Left ventricle myocardium inferior (tissue), 1 donor: ENCODE measurements around the gene ITPR1. TPM values are rescaled to one million over a fixed set of nuclear protein-coding genes. Genes with fewer than 3 reads are reported as not detected.

ENCODE experiments used
- DNase-seq: peaks from one replicate; pipeline ENCODE4 v3.0.0-alpha.2; 2020
- H3K27ac ChIP-seq: fragments of 200-600 bp; replicated peaks from 2 replicates; pipeline ENCODE4 v1.8.0; 2021
- H3K27me3 ChIP-seq: fragments of 200-600 bp; 2 replicates; pipeline ENCODE4 v1.8.0; 2021; ENCODE audit warnings: low read depth
- H3K36me3 ChIP-seq: fragments of 200-600 bp; 2 replicates; pipeline ENCODE4 v1.8.0; 2021
- H3K4me1 ChIP-seq: fragments of 200-600 bp; 2 replicates; pipeline ENCODE4 v1.8.0; 2021
- H3K4me3 ChIP-seq: fragments of 200-600 bp; 2 replicates; pipeline ENCODE4 v1.8.0; 2021; ENCODE audit warnings: mild to moderate bottlenecking, moderate library complexity
- H3K9me3 ChIP-seq: fragments of 200-600 bp; replicated peaks from 2 replicates; pipeline ENCODE4 v1.8.0; 2021
- CTCF ChIP-seq: fragments of 200-600 bp; IDR thresholded peaks from 2 replicates; pipeline ENCODE4 v1.8.0; 2021; ENCODE audit warnings: antibody characterized with exemption, mild to moderate bottlenecking, borderline replicate concordance
- intact Hi-C: fragments of 100-400 bp; cut with micrococcal nuclease; formaldehyde crosslinking; loops from one replicate; pipeline ENCODE4 v1.11.0; 2022
- total RNA-seq: library from RNA; stranded (reverse); fragmentation: NEBNext Ultra II Directional; extraction: Animal tissue kit (Norgen Biotek cat#: 25700); gene quantifications from one replicate; pipeline ENCODE4 v1.2.1, GENCODE V29; 2021
- donor health status: DM: no; HTN: yes; CAD: no; lungs with severe emphysema.

ITPR1 gene
- total RNA-seq, 1 donor from 2014 or later: 29.0 TPM

- peaks cover 86% of the 10 kb centered on the region for H3K4me1 ChIP-seq
- no peak for DNase-seq
- intact Hi-C loops: no loop called here
- peak overlapping the region; percentile 40 for H3K27ac ChIP-seq
- no peaks in the 10 kb centered on the region for H3K36me3 ChIP-seq
- no peak for TF ChIP-seq CTCF
- no peak overlapping the region for H3K4me3 ChIP-seq
- H3K27me3 ChIP-seq: no peaks in the 10 kb centered on the region
- H3K9me3 ChIP-seq: no peaks in the 10 kb centered on the region
Measured at GRCh38 chr3:4517093-4517492, 23.9 kb downstream of the ITPR1 start.

- TF ChIP-seq CTCF: no peak
- no peaks in the 10 kb centered on the region for H3K27me3 ChIP-seq
- H3K4me3 ChIP-seq: no peak overlapping the region
- H3K4me1 ChIP-seq: peaks cover 84% of the 10 kb centered on the region
- DNase-seq: no peak
- H3K9me3 ChIP-seq: no peaks in the 10 kb centered on the region
- H3K36me3 ChIP-seq: no peaks in the 10 kb centered on the region
- peak overlapping the region; percentile 40 for H3K27ac ChIP-seq
- intact Hi-C loops: no loop called here
Measured at GRCh38 chr3:4517643-4518311, 24.6 kb downstream of the ITPR1 start.

DNA sequence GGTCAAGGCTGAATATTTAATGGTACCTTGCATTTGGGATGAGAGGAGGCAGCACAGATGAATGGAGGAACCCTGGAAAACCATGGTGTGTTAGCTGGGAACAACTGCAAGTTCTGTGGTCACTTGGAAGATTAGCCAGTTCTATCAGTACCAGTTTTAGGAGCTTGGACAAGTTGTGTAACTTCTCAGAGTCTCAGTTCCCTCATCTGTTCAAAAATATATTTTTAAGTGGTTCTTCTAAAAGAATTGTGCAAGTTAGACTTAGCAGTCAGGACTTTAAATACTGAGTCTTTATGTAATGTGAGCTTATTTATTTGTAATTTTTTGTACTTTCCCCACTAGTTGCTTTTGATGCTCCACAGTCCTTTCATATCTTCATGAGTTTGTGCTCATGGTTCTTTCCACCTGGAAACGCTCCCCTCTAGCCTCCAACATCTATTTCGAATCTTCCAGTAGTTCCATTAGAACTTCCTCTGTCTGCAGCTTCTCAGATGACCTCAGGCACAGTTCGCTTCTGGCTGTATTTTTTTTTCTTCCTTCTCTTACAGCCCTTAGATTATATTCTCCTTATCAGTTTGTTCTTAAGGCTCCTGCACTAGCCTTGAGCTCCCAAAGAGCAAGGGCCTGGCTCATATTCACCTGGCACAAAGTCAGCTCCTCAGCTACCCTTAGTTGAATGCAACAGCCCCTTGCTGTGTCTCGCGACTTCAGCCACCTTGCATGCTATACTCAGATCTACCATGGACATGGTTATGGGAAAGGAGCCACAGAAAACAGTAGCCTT, 27.1 kb downstream of the ITPR1 start:
- Histone ChIP-seq H3K27ac (peak overlapping the region; percentile 46), H3K36me3 (no peaks in the 10 kb centered on the region), H3K27me3 (no peaks in the 10 kb centered on the region), H3K9me3 (no peaks in the 10 kb centered on the region), H3K4me1 (peaks cover 84% of the 10 kb centered on the region), H3K4me3 (no peak overlapping the region)
- no peak for DNase-seq
- intact Hi-C loops: no loop called here
- no peak for TF ChIP-seq CTCF

GRCh38 chr3:4522947-4523346, 29.8 kb downstream of the ITPR1 start:
- DNase-seq: no peak
- H3K27ac ChIP-seq: peak overlapping the region; percentile 57
- no peaks in the 10 kb centered on the region for H3K27me3 ChIP-seq
- intact Hi-C loops: no loop called here
- H3K4me3 ChIP-seq: no peak overlapping the region
- no peaks in the 10 kb centered on the region for H3K9me3 ChIP-seq
- no peak for TF ChIP-seq CTCF
- no peaks in the 10 kb centered on the region for H3K36me3 ChIP-seq
- H3K4me1 ChIP-seq: peaks cover 69% of the 10 kb centered on the region

DNA sequence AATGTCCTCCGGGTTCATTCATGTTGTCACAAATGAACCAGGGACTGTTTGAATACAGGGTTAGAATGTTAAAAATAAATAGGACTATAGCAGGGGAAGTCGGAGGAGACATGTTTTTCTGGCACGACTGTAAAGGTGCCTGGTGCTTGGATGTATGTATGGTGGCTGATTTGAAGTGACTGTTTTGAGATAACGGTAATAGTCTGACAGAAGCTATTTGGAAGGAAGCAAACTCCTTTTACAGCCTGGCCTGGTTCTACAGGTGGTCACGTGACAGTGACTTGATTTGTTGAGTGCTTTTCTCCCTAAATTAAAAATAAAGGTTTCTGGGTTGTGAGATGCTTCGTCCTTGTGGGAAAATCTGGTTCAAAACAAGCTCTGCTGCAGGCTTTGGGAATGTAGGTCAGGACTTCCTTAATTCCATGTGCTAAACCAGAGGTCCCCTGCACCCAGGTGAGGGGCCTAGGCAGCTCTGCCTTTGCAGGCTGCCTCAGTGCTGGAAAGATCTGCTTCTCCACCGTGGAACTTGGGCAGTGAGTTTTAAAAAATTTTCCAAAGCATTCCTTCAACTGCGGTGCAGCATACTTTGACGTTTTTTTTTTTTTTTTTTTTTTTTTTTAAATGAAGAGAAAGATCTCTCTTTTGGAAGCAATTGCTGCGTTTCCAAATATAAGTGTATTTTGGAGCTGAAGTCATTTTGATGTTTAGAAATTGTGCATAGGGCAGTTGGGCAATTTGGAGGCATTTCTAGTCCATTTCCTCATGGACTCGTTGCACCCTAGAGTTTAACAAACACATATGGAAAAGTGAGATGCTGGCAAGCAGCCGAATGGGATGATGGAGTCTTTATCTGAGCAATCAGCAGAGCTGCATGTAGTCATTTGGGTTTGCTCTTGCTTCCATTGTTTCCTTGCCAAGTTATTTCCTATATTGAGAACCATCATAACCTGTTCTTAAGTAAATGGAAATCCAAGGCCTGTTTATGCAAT, 30.9 kb downstream of the ITPR1 start:
- Histone ChIP-seq H3K9me3 (no peaks in the 10 kb centered on the region), H3K4me3 (peak overlapping the region; percentile 5), H3K27me3 (no peaks in the 10 kb centered on the region), H3K27ac (peak overlapping the region; percentile 57), H3K36me3 (no peaks in the 10 kb centered on the region), H3K4me1 (peaks cover 70% of the 10 kb centered on the region)
- no peak for DNase-seq
- no peak for TF ChIP-seq CTCF
- intact Hi-C loops: no loop called here
